SK-N-SH treated with all-trans-retinoic acid at 6 μM for 48 hours (cell line): ENCODE data around the gene FAM89A.

Experiments used
- ATAC-seq: fragments of 200-7000 bp; cut with Tn5 transposase; 3 replicates; pipeline ENCODE4 v1.9.1; 2020; ENCODE audit warnings: mild to moderate bottlenecking, moderate library complexity
- ARNTL ChIP-seq: fragments of 450-650 bp; formaldehyde crosslinking; IDR thresholded peaks from 2 replicates; pipeline ENCODE4 v1.5.0; 2020; ENCODE audit warnings: low read depth, mild to moderate bottlenecking, moderate library complexity, borderline replicate concordance
- BACH2 ChIP-seq: fragments of 250-450 bp; sonication (Bioruptor Pico); IDR thresholded peaks from 2 replicates; pipeline ENCODE4 v1.9.0; 2021; ENCODE audit warnings: mild to moderate bottlenecking, borderline replicate concordance
- CSDC2 ChIP-seq: fragments of 250-450 bp; sonication (Bioruptor Pico); IDR thresholded peaks from 2 replicates; pipeline ENCODE4 v1.5.0; 2020; ENCODE audit warnings: mild to moderate bottlenecking, moderate library complexity
- GLIS3 ChIP-seq: fragments of 250-450 bp; sonication (Bioruptor Pico); IDR thresholded peaks from 2 replicates; pipeline ENCODE4 v1.5.0; 2020; ENCODE audit warnings: mild to moderate bottlenecking, moderate library complexity
- ISL1 ChIP-seq: fragments of 250-450 bp; sonication (Bioruptor Pico); IDR thresholded peaks from 2 replicates; pipeline ENCODE4 v2.1.2; 2022; ENCODE audit warnings: mild to moderate bottlenecking, moderate library complexity
- OSR1 ChIP-seq: fragments of 250-450 bp; sonication (Bioruptor Pico); IDR thresholded peaks from 2 replicates; pipeline ENCODE4 v1.8.0; 2022; ENCODE audit warnings: moderate library complexity, mild to moderate bottlenecking, inconsistent platforms
- PPARA ChIP-seq: fragments of 250-450 bp; sonication (Bioruptor Pico); IDR thresholded peaks from 2 replicates; pipeline ENCODE4 v1.5.0; 2020; ENCODE audit warnings: mild to moderate bottlenecking, borderline replicate concordance
- RARB ChIP-seq: fragments of 250-450 bp; sonication (Bioruptor Pico); IDR thresholded peaks from 2 replicates; pipeline ENCODE4 v1.8.0; 2021; ENCODE audit warnings: mild to moderate bottlenecking, moderate library complexity
- SNAI2 ChIP-seq: fragments of 250-450 bp; sonication (Bioruptor Pico); IDR thresholded peaks from 2 replicates; pipeline ENCODE4 v1.5.0; 2020; ENCODE audit warnings: mild to moderate bottlenecking, moderate library complexity
- TCF4 ChIP-seq: fragments of 250-450 bp; sonication (Bioruptor Pico); IDR thresholded peaks from 2 replicates; pipeline ENCODE4 v1.8.0; 2021; ENCODE audit warnings: mild to moderate bottlenecking, moderate library complexity, borderline replicate concordance
- TOX ChIP-seq: fragments of 250-450 bp; sonication (Bioruptor Pico); IDR thresholded peaks from 2 replicates; pipeline ENCODE4 v1.8.0; 2021; ENCODE audit warnings: mild to moderate bottlenecking, moderate library complexity, borderline replicate concordance
- ZC3H10 ChIP-seq: fragments of 250-450 bp; sonication (Bioruptor Pico); IDR thresholded peaks from 2 replicates; pipeline ENCODE4 v1.5.1; 2021; ENCODE audit warnings: mild to moderate bottlenecking, moderate library complexity
- ZFP3 ChIP-seq: fragments of 250-450 bp; sonication (Bioruptor Pico); IDR thresholded peaks from 2 replicates; pipeline ENCODE4 v1.5.0; 2020; ENCODE audit warnings: mild to moderate bottlenecking, moderate library complexity
- ZFP30 ChIP-seq: fragments of 450-650 bp; formaldehyde crosslinking; IDR thresholded peaks from 2 replicates; pipeline ENCODE4 v1.5.0; 2022; ENCODE audit warnings: mild to moderate bottlenecking, moderate library complexity
- ZNF565 ChIP-seq: fragments of 450-650 bp; formaldehyde crosslinking; conservative IDR thresholded peaks from 2 replicates; pipeline ENCODE4 v1.5.0; 2020; ENCODE audit warnings: low read depth, mild to moderate bottlenecking, moderate library complexity
- ZNF70 ChIP-seq: fragments of 450-650 bp; formaldehyde crosslinking; IDR thresholded peaks from 2 replicates; pipeline ENCODE4 v1.5.0; 2020; ENCODE audit warnings: mild to moderate bottlenecking, moderate library complexity
- ZNF8 ChIP-seq: fragments of 450-650 bp; formaldehyde crosslinking; IDR thresholded peaks from 2 replicates; pipeline ENCODE4 v1.5.0; 2020; ENCODE audit warnings: mild to moderate bottlenecking, moderate library complexity
- TF ChIP-seq, protein P1 (sequence below): fragments of 250-450 bp; sonication (Bioruptor Pico); IDR thresholded peaks from 2 replicates; pipeline ENCODE4 v1.5.1; 2021; ENCODE audit warnings: mild to moderate bottlenecking, moderate library complexity
- TF ChIP-seq, protein P2 (sequence below): fragments of 250-450 bp; sonication (Bioruptor Pico); IDR thresholded peaks from 2 replicates; pipeline ENCODE4 v1.8.0; 2020; ENCODE audit warnings: mild to moderate bottlenecking, moderate library complexity, borderline replicate concordance
- TF ChIP-seq, protein P3 (sequence below): fragments of 250-450 bp; sonication (Bioruptor Pico); IDR thresholded peaks from 2 replicates; pipeline ENCODE4 v1.5.1; 2020; ENCODE audit warnings: low read depth, mild to moderate bottlenecking, moderate library complexity
- TF ChIP-seq, protein P4 (sequence below): fragments of 250-450 bp; sonication (Bioruptor Pico); IDR thresholded peaks from 2 replicates; pipeline ENCODE4 v1.8.0; 2021; ENCODE audit warnings: low read depth, mild to moderate bottlenecking, moderate library complexity, borderline replicate concordance

Gene FAM89A

DNA sequence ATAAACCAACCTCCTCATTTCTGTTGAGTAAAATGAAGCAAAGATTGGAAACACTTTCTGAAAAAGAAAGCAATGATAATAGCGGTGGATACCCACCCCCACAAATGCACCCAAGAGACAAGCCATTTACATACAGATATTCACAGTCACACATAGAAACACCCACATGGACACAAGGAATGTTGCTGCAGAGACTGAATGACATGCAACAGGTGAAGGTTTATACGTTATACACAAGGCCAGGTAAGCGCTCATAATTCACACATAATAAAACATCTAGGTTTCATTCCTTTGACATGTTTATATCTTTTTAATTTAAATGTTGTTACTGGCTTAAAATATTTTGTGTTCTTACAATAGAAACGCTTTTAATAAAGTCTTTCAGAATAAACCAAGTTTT, 39.9 kb downstream of the FAM89A start (continued):
- TF ChIP-seq, protein P1, sequence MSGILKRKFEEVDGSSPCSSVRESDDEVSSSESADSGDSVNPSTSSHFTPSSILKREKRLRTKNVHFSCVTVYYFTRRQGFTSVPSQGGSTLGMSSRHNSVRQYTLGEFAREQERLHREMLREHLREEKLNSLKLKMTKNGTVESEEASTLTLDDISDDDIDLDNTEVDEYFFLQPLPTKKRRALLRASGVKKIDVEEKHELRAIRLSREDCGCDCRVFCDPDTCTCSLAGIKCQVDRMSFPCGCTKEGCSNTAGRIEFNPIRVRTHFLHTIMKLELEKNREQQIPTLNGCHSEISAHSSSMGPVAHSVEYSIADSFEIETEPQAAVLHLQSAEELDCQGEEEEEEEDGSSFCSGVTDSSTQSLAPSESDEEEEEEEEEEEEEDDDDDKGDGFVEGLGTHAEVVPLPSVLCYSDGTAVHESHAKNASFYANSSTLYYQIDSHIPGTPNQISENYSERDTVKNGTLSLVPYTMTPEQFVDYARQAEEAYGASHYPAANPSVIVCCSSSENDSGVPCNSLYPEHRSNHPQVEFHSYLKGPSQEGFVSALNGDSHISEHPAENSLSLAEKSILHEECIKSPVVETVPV (CRISPR knock-in tag) = no peak
- TF ChIP-seq ZNF8 (CRISPR knock-in tag) = no peak
- TF ChIP-seq OSR1 (CRISPR knock-in tag) = no peak
- no peak for TF ChIP-seq GLIS3 (CRISPR knock-in tag)
- no peak for TF ChIP-seq TCF4 (CRISPR knock-in tag)

DNA sequence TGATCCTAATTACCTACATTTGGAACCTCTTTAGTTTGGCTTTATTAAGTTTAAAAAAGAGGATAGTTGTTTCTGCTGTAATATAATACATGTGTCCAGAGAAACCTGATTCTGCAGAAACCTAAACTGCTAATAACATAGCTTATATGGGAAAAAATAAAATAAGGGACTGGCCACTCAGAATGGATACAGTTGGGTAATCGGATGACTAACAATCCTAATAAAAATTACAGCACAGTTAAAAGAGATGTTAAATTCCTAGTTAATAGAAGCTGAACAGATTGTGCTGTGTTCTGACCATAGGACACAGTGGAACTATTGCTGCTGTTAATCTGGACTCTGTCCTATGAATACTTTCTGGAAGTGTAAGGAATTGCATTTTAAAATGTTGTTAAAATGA, 45.2 kb downstream of the FAM89A start:
- ATAC-seq = no peak
- TF ChIP-seq, protein P2, sequence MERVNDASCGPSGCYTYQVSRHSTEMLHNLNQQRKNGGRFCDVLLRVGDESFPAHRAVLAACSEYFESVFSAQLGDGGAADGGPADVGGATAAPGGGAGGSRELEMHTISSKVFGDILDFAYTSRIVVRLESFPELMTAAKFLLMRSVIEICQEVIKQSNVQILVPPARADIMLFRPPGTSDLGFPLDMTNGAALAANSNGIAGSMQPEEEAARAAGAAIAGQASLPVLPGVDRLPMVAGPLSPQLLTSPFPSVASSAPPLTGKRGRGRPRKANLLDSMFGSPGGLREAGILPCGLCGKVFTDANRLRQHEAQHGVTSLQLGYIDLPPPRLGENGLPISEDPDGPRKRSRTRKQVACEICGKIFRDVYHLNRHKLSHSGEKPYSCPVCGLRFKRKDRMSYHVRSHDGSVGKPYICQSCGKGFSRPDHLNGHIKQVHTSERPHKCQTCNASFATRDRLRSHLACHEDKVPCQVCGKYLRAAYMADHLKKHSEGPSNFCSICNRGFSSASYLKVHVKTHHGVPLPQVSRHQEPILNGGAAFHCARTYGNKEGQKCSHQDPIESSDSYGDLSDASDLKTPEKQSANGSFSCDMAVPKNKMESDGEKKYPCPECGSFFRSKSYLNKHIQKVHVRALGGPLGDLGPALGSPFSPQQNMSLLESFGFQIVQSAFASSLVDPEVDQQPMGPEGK (CRISPR knock-in tag) = no peak
- no peak for TF ChIP-seq TCF4 (CRISPR knock-in tag)
- no peak for TF ChIP-seq ZNF8 (CRISPR knock-in tag)
- no peak for TF ChIP-seq ZFP3
- no peak for TF ChIP-seq PPARA (CRISPR knock-in tag)
- TF ChIP-seq ISL1 (CRISPR knock-in tag) = no peak
- TF ChIP-seq, all 23 proteins: peak for 0

DNA sequence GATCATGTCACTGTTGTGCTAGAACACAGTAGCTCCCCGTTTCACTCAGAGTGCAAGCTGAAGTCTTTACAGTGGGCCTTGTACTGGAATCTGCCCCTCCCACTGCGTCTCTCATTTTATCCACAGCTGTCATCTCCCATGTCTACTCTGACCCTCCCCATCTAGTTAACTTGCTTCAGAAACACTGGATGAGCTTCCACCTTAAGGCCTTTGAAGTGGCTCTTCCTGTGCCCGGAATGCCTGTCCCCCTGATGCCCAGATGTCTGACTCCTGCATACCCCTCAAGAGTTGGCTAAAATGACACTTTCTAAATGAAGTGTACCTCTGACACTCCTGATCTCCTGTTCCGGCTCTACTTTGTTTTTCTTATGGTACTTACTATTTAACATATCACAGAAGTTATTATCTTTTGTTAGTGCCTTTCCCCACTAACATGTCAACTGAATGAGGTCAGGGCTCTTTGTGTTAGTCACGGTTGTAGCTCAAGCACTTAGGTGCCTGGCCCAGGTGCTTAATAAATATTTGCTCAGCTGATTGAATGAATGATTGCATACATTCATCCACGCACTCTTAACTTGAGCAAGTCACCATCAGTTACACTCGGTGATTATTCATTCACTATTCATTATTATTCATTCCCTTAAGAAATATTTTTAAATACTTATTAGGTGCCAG, 47.8 kb downstream of the FAM89A start:
- TF ChIP-seq TOX (CRISPR knock-in tag) (no peak), ARNTL (CRISPR knock-in tag) (no peak), SNAI2 (CRISPR knock-in tag) (no peak), PPARA (CRISPR knock-in tag) (no peak), ZFP30 (CRISPR knock-in tag) (no peak), RARB (CRISPR knock-in tag) (no peak), GLIS3 (CRISPR knock-in tag) (no peak), TCF4 (CRISPR knock-in tag) (no peak), ZNF565 (no peak), ISL1 (CRISPR knock-in tag) (no peak)
- TF ChIP-seq, protein P3, sequence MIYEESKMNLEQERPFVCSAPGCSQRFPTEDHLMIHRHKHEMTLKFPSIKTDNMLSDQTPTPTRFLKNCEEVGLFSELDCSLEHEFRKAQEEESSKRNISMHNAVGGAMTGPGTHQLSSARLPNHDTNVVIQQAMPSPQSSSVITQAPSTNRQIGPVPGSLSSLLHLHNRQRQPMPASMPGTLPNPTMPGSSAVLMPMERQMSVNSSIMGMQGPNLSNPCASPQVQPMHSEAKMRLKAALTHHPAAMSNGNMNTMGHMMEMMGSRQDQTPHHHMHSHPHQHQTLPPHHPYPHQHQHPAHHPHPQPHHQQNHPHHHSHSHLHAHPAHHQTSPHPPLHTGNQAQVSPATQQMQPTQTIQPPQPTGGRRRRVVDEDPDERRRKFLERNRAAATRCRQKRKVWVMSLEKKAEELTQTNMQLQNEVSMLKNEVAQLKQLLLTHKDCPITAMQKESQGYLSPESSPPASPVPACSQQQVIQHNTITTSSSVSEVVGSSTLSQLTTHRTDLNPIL (CRISPR knock-in tag) = no peak
- TF ChIP-seq, all 23 proteins: peak for 0

DNA sequence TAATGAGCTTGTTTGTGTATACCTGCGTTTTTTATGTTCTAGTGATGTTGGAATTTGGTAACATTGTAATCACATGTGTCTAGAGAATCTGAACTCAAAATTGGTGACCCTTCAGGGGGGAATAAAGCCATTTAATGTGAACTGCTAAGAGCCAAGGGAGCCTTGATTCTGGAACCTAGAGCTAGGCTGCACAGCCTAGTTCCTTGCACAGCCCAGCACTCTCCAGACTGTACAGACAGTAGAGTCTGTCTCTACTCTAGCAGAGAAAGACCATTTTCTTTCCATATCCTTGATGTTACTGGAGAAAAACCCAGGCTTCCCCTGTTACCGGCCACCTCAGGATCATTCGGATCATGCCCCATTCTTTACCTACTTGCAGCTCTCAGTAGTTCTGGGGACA, 52.6 kb downstream of the FAM89A start:
- ATAC-seq = peak; percentile 67
- no peak for TF ChIP-seq TOX (CRISPR knock-in tag)
- no peak for TF ChIP-seq ZC3H10 (CRISPR knock-in tag)

More for the DNA sequence above, 47.8 kb downstream of the FAM89A start:
- no peak for ATAC-seq

DNA sequence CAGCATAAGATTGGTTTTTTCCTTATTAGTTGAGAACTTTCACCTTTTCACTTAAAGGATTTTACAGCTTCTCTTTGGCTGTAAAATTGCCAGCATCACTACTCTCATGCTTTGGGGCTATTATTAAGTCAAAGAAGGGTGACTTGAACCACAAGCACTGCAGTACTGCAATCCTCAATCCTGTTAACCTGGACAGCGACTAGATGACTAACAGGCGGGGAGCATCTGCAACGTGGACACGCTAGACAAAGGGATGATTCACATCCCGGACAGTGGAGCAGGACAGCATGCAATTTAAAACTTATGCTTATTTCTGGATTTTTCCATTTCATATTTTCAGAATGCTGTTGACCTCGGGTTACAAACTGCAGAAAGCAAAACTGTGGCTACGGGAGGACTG, 53.1 kb downstream of the FAM89A start:
- ATAC-seq = peak; percentile 100
- TF ChIP-seq SNAI2 (CRISPR knock-in tag) (no peak), CSDC2 (CRISPR knock-in tag) (no peak), TOX (CRISPR knock-in tag) (no peak), ZFP30 (CRISPR knock-in tag) (no peak), ZNF70 (CRISPR knock-in tag) (no peak), ARNTL (CRISPR knock-in tag) (no peak), OSR1 (CRISPR knock-in tag) (no peak), ZNF565 (no peak), BACH2 (no peak), TCF4 (CRISPR knock-in tag) (no peak), ZC3H10 (CRISPR knock-in tag) (no peak)
- TF ChIP-seq, protein P4, sequence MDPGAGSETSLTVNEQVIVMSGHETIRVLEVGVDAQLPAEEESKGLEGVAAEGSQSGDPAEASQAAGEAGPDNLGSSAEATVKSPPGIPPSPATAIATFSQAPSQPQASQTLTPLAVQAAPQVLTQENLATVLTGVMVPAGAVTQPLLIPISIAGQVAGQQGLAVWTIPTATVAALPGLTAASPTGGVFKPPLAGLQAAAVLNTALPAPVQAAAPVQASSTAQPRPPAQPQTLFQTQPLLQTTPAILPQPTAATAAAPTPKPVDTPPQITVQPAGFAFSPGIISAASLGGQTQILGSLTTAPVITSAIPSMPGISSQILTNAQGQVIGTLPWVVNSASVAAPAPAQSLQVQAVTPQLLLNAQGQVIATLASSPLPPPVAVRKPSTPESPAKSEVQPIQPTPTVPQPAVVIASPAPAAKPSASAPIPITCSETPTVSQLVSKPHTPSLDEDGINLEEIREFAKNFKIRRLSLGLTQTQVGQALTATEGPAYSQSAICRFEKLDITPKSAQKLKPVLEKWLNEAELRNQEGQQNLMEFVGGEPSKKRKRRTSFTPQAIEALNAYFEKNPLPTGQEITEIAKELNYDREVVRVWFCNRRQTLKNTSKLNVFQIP (CRISPR knock-in tag) = no peak
- TF ChIP-seq, protein P1 (CRISPR knock-in tag) = no peak
- TF ChIP-seq, protein P3 (CRISPR knock-in tag) = no peak
